Osteoblast (primary cell): ENCODE measurements around the gene BRICD5. TPM values are rescaled to one million over a fixed set of nuclear protein-coding genes. Genes with fewer than 3 reads are reported as not detected.
"Not testable (repeated sequence)": the region's sequence is repeated elsewhere in the genome, so short reads cannot be mapped to it uniquely, and the experiment has no call there.

ENCODE experiments used
- DNase-seq: peaks from one replicate; pipeline ENCODE4 v3.0.0; 2011; ENCODE audit warnings: low spot score, mixed read lengths; ENCODE audit not compliant: insufficient read length; ENCODE audit errors: missing footprints
- H2AFZ ChIP-seq: 2 replicates; pipeline ENCODE4 v1.6.0; 2011; ENCODE audit warnings: mild to moderate bottlenecking, low read length
- H3K27ac ChIP-seq: 2 replicates; pipeline ENCODE4 v1.5.1; 2011; ENCODE audit warnings: mild to moderate bottlenecking, low read depth, low read length, moderate library complexity
- H3K27me3 ChIP-seq: 2 replicates; pipeline ENCODE4 v1.6.0; 2012; ENCODE audit warnings: mild to moderate bottlenecking, control low read depth, inconsistent platforms, low read length, moderate library complexity; ENCODE audit not compliant: insufficient read depth
- H3K36me3 ChIP-seq: 2 replicates; pipeline ENCODE4 v1.5.1; 2011; ENCODE audit warnings: mild to moderate bottlenecking, low read length, control low read depth, moderate library complexity; ENCODE audit not compliant: insufficient read depth
- H3K4me1 ChIP-seq: 2 replicates; pipeline ENCODE4 v1.5.1; 2011; ENCODE audit warnings: mild to moderate bottlenecking, low read length, control low read depth, moderate library complexity; ENCODE audit not compliant: insufficient read depth
- H3K4me2 ChIP-seq: 2 replicates; pipeline ENCODE4 v1.6.0; 2011; ENCODE audit warnings: mild to moderate bottlenecking, low read length; ENCODE audit not compliant: insufficient read depth
- H3K4me3 ChIP-seq: fragments of 200-600 bp; sonication (generic); 3 replicates; pipeline ENCODE4 v1.5.1; 2012; ENCODE audit warnings: mild to moderate bottlenecking, low read length, inconsistent platforms; ENCODE audit not compliant: insufficient read depth
- H3K79me2 ChIP-seq: 2 replicates; pipeline ENCODE4 v1.6.0; 2012; ENCODE audit warnings: mild to moderate bottlenecking, low read length, control low read depth, inconsistent platforms; ENCODE audit not compliant: insufficient read depth
- H3K9me3 ChIP-seq: 2 replicates; pipeline ENCODE4 v1.5.1; 2011; ENCODE audit warnings: low read depth, low read length, control low read depth
- H4K20me1 ChIP-seq: 2 replicates; pipeline ENCODE4 v1.6.0; 2012; ENCODE audit warnings: mild to moderate bottlenecking, low read length, control low read depth; ENCODE audit not compliant: insufficient read depth
- CTCF ChIP-seq: IDR thresholded peaks from 2 replicates; pipeline ENCODE4 v1.5.1; 2011; ENCODE audit warnings: mild to moderate bottlenecking, low read depth, low read length, moderate library complexity; ENCODE audit errors: extremely low read depth
- total RNA-seq: library from RNA; depleted of rRNA; stranded (reverse); fragments of >200 nt; gene quantifications from 2 replicates; pipeline ENCODE4 v1.2.3, GENCODE V29; 2012

BRICD5 gene
- total RNA-seq, 1 donor, result 2.5 TPM

GRCh38 chr16:2243781-2244180, 33.1 kb upstream of the BRICD5 start:
- H3K27me3 ChIP-seq, result no peaks in the 10 kb centered on the region
- H4K20me1 ChIP-seq, result peaks cover 8% of the 10 kb centered on the region
- H3K4me1 ChIP-seq, result no peaks in the 10 kb centered on the region
- no peaks in the 10 kb centered on the region for H3K9me3 ChIP-seq
- peak; percentile 85 for DNase-seq
- peaks cover 5% of the 10 kb centered on the region for H3K79me2 ChIP-seq
- no peak overlapping the region for H3K27ac ChIP-seq
- TF ChIP-seq CTCF, result no peak
- no peak overlapping the region for H3K4me3 ChIP-seq
- H2AFZ ChIP-seq, result no peak overlapping the region
- H3K36me3 ChIP-seq, result peaks cover 37% of the 10 kb centered on the region
- H3K4me2 ChIP-seq, result no peak overlapping the region

GRCh38 chr16:2243031-2243528, 32.4 kb upstream of the BRICD5 start:
- Histone ChIP-seq H3K27ac (no peak overlapping the region), H3K4me1 (no peaks in the 10 kb centered on the region), H3K9me3 (no peaks in the 10 kb centered on the region), H2AFZ (no peak overlapping the region), H4K20me1 (peaks cover 8% of the 10 kb centered on the region), H3K4me3 (no peak overlapping the region), H3K4me2 (no peak overlapping the region), H3K79me2 (no peaks in the 10 kb centered on the region), H3K27me3 (no peaks in the 10 kb centered on the region), H3K36me3 (peaks cover 37% of the 10 kb centered on the region)
- TF ChIP-seq CTCF, result no peak
- DNase-seq, result peak; percentile 71

- peak; percentile 86 for DNase-seq
- Histone ChIP-seq H3K4me1 (no peaks in the 10 kb centered on the region), H3K9me3 (no peaks in the 10 kb centered on the region), H2AFZ (no peak overlapping the region), H3K4me2 (no peak overlapping the region), H3K79me2 (no peaks in the 10 kb centered on the region), H3K36me3 (peaks cover 37% of the 10 kb centered on the region), H3K27ac (no peak overlapping the region), H4K20me1 (peaks cover 8% of the 10 kb centered on the region), H3K4me3 (no peak overlapping the region), H3K27me3 (no peaks in the 10 kb centered on the region)
- TF ChIP-seq CTCF, result no peak
These were observed 31.9 kb upstream of the BRICD5 start for GRCh38 chr16:2242598-2242997.

- Histone ChIP-seq H4K20me1 (peaks cover 19% of the 10 kb centered on the region), H3K27me3 (peaks cover 13% of the 10 kb centered on the region), H3K36me3 (peaks cover 28% of the 10 kb centered on the region)
- H3K4me1 ChIP-seq, H2AFZ ChIP-seq, H3K79me2 ChIP-seq, H3K4me3 ChIP-seq, DNase-seq, H3K27ac ChIP-seq, H3K4me2 ChIP-seq, H3K9me3 ChIP-seq: not testable (repeated sequence)
These were observed 29.7 kb upstream of the BRICD5 start for GRCh38 chr16:2240331-2240730.
